Hindlimb muscle (tissue), 1 donor: ENCODE data around the gene DCX. TPM values are rescaled to one million over a fixed set of nuclear protein-coding genes. Genes with fewer than 3 reads are reported as not detected.
"Not testable (repeated sequence)": the region's sequence is repeated elsewhere in the genome, so short reads cannot be mapped to it uniquely, and the experiment has no call there.

Experiments
- DNase-seq: peaks from one replicate; pipeline ENCODE4 v3.0.0-alpha.2; 2013
- polyA plus RNA-seq: library from polyadenylated mRNA; unstranded; fragments of 120-200 nt; gene quantifications from one replicate; pipeline ENCODE4 v1.2.1, GENCODE V29; 2013; ENCODE audit not compliant: insufficient read length

DCX gene
- polyA plus RNA-seq, 1 donor: 18.8 TPM

DNA sequence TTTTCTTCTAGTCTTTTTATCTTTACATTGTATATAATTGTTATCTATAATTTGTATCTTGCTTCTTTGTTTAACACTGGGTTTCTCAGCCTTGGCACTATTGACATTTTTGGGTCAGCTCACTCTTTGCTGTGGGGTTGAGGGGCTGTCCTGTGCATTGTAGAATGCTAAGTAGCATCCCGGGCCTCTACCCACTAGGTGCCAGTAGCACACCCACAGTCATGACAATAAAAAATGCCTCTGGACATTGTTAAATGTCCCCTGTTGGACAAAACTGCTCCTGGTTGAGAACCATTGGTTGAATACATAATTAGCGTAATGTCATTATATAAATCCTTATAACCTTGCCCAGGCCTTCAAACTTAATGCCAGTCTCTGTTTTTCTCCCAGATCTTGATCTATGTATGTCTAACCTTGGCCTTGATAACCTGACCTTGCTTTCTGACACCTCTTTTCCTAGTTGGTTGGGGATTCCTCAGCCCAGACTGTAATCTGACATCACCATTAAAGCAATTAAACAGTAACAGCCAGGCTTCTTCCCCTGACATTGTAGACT lies 46.1 kb downstream of the DCX start:
- DNase-seq: no peak

DNA sequence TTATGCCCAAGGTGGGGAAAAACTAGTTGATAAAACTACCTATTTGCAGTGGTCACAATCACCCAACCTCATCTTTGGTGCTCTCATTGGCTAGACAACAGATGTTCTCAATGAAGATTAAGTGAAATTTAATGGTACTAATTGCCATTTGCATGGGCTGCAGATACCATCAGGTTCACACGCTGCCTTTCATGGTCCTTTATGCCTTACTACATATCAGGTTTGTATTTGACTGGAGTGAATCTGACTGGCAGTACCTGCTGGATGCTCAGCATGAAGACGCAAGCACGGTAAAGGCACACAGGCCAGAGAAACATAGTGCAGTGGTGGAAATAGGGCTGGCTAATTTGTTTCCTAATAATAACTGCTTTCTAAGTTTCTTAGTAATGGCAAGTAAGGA lies 48.3 kb downstream of the DCX start:
- DNase-seq: no peak

DNA sequence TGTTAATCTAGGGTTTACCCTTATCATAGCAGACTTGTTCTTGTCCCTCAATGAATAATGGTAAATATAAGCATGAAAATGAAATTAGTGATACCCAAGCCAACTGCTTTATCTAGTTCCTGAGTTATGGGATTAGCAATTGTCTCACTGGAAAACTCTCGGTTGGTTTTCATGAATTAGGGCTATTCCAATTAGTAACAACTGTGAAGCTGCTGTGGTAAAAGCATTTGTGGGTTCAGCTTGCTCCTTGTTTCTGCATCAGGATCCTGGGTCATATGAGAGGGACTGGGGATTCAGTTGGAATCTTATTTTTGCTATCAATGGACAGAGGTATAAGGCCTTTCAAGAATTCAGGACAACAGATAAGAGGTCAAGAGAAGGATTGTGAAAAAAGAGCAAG lies 50.2 kb downstream of the DCX start:
- no peak for DNase-seq

DNA sequence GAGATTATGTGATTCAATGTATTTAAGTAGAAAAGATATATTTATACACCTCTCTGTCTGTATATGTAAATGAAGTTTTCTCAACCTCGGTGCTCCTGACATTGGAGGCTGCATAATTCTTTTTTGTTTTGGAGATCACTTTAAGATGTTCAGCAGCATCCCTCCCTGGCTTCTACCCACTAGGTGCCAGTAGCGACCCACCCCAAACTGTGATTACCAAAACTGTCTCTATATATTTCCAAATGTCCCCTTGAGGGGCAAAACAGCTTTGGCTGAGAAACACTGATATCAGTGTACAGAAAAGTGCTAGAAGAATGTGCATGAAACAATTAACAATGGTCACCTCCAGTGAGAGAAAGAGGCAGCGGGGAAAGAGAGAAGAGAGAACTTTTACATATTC lies 51.2 kb downstream of the DCX start:
- no peak for DNase-seq

DNA sequence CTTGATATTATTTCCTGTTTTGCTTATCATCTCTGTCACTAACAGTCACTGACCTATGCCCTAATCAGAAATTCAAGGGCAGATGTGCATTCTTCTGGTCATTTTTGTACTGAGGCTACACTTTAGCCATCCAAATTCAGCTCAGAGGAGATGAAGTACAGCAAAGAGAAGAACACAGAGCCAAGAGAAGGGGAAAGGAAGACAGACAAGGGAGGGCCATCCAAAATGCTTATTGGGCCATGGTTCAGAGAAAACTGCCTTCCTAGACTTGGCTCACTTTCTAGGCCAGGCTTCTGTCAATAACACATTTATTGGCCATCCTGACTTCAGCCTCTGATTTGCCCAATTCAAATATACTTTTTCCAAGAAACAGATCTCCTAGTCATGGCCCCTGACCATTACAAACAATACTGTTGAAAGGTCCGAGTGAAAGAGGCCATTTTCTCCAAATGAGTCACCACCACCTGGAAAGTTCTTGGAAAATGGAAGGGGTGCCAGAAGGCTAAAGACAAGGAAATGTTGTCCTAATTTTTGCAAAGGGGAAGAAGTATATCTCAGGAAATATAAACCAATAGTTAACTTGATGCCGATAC lies 56.4 kb downstream of the DCX start:
- no peak for DNase-seq

DNA sequence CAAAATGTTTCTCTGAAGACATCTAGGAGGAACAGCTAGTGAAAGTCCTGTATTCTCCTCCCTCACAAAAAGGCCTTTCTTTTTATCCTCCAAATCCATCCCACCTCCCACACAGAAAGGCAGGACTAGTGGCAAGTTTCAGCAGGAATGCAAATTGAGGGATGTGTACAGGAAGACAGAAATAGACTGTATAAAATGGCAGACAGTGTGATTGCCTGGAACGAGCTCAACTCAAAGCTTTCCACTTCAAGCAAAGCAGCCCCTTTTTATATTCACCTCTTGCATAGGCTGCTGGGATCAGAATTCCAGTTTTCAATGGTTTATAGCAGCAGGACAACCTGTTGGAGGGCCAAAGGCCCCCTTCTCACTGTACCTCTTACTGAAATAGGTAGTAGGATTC lies 57.5 kb downstream of the DCX start:
- no peak for DNase-seq

DNA sequence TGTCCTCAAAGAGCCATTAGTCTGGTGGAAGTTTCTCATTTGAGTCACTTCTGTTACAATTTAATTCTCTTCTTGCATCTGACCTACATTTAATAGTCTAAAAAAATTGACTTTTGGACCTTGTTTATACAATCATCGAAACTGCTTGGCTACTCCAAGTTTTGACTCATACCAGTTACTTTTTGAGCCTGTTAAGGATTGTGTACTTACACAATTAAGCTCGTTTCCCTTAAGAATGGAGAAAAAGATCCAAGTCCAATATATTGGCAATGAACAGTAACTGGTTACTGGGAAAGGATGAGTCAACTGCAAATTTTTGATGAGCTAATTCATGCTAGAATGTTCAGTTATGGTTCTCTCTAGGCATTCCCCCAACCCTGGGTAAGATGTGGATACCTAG lies 58.2 kb downstream of the DCX start:
- no peak for DNase-seq

DNA sequence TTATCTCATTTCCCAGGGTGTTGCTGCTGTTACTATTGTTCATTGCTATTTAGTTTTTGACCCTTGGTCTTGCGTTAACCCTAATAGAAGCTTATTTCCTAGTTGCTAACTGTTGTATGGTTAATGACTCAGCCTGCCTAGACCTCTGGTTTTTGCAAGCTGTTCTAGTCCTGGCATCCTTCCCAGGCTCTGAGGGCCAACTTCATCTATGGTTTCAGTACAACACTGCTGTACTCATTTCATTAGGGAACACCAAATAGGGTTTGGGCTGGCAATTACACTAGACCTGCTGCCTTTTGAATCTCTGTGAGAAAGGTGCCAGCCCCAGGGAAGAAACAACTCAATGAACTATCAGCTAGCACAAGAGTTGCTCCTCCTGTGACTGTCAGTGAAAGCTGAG lies 59.6 kb downstream of the DCX start:
- DNase-seq: peak; percentile 58

DNA sequence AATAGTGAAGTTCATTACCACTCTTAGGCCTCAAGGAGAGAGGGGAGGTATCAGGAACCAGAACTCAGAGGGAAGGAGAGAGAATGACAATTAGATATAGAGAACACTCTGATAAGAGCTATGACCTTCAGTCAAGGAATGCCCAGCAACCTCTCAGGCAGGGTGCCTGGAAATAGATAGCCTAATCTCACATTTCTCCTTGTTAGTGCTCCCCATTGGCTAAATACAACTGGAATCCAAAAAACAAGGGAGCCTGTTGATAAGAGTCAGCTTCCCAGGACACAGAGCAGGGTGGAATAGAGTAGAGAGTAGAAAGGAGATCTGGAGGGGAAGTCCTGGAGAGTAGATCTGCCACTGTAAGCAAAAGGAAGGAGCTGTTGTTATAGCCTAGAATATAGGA lies 62.1 kb downstream of the DCX start:
- no peak for DNase-seq

DNA sequence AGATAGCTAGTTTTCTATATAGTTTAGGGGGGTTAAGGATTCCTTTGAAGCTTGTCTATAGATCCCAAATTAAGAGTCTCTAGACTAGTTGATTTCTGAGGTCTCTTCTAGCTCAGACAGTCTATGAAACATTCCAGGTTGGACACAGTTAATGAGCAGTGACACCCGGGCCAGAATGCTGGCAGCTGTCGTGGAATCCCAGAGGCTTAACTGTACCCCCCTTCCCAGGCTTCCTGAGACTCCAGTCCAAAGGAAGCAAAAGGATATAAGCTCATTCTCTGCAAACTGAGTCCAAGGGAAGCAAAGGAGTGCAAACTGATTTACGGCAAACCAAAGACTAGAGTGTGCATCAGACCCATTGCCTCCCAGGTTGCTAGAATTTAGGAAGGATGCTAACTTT lies 62.9 kb downstream of the DCX start:
- DNase-seq: peak; percentile 22

DNA sequence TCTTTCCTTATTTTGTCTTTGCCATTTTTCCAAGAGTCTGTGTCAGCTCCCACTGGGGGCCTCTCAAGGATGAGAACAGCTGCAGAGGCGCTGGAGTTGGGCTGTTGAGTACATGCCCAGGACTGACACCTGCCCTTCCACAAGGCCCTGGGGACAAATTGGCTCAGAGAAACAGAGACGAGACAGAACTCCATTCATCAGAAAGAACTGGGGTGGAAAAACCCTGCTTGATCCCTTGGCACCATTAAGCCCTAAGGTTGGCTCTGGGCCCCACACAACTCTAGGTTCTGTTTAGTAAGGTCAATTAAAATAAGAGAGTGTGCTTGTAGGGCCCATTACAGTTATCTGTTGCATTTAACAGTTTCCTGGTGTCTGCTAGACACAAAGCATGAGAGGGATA lies 63.6 kb downstream of the DCX start:
- peak; percentile 8 for DNase-seq

DNA sequence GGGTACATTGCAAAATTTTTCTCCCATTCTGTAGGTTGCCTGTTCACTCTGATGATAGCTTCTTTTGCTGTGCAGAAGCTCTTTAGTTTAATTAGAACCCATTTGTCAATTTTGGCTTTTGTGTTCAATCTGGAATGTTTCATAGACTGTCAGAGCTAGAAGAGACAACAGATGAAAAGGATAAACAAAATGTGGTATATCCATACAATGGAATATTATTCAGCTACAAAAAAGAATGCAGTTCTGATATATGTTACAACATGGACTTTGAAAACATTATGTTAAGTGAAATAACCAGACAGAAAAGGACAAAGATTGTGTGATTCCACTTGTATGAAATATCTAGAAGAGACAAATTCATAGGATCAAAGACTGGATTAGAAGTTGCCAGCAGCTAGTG lies 65.8 kb downstream of the DCX start:
- DNase-seq: not testable (repeated sequence)

DNA sequence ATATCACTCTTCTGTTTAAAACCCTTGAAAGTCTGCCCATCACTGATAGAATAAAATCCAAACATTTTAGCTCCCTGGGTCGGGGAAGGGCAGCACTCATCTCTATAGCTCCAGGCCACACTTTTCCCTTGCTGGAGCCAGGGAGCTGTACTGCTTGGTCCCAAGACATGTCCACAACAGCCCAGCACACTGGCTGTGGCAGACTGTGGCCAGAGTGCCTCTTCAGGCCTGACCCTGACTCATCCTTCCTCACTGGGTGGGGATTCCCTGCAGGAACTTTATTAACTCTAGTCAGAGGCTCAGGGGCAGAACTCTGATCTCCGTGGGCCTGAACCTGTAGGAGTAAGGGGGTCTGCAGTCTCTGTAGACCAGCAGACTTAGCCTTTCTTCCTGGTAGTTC lies 71.9 kb downstream of the DCX start:
- DNase-seq: no peak

DNA sequence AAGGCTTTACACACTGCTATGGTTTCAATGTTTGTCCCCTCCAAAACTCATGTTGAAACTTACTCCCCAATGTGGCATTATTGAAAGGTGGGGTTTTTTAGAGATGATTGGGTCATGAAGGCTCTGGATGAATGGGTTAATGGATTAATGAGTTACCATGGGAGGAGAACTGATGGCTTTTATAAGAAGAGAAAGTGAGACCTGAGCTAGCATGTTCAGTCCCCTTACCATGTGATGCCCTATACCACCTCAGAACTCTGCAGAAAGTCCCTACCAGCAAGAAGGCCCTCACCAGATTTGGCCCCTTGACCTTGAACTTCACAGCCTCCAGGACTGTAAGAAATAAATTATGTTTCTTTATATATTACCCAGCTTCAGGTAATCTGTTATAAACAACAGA lies 72.8 kb downstream of the DCX start:
- no peak for DNase-seq

DNA sequence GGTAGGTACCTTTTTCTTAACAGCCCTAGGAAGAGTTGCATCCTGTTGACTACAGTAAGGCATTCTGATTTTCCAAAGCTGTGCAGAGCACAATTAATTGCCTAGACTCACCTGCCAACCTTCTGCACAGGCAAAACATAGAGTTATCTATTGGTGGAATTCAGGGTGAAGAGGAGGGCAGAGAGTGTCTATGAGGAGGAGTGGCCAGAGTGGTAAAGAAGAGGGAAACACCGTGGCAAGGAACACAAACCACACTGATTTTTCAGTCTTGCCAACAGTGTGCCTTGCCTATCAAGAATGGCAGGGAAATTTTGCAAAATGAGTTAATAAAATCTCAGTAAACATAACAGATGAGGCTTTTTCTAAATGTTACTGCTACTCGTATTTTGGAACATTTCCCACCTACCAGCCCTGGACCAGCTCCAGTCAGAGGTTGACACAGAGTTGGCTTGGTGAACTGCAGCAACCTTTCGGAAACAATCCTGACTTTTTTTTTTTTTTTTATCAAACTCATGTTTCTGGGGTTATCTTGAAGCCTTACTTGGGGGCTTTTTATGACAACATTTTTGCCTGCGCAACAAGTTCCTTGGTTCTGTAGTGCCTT lies 73.8 kb downstream of the DCX start:
- DNase-seq: no peak

DNA sequence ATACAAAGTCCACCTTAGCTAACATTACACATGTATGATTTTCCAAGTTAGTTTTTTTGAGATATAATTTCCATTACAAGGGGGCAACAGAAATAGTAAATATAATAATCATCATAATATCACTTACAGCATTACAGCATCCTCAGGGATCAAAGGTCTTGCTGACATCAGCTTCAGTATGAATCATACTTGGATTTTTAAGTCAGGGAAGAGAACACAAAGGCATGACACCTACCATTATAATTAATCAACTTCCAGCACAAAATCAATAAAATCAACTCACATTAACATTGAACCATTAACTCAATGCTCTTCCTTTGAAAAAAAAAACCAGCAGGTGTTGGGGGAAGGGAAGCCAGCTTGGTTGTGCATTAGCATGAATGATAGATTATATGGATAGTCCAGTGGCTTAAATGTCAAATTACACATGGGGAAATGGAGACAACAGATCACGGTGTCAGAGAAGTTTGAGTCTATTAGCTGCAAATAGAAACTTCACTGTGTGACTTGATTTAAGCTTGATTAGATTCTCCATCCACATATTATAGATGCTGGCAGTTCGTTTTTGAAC lies 74.8 kb downstream of the DCX start:
- DNase-seq: no peak

DNA sequence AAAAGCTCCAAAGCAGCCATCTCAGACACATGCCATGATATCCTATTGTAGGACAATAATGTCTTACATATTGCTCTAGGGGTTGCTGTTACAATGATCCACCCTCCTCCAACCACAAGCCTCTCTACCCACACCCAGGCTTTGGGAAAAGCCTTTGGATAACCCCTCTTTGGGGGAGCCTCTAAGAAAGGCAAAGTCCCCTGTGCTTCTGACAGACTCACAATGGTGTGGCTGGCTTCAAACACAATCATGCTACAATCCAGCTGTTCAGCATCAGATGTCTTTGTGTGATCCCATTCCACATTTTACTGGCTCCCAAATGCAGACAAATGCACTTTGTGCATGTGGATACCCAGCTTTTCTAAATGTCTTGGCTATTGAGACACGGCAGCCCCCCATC lies 75.9 kb downstream of the DCX start:
- DNase-seq: no peak

DNA sequence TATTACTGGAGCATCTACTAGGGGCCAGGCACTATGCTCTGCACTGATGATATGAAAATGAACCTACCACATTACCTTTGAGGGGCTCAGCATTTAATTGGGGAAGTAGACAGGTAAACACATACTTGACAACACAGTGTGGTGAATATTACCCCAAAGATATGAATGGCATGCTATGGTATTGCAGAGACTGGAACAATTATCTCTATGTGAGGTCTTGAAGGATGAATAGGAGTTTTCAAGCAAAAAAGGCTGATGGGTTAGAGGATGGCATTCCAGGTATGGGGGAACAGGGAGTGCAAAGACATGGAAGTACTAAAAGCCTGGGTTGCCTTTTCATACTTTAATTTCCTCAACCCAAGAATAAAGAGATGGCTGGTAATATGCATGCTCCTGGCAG lies 82.6 kb downstream of the DCX start:
- DNase-seq: no peak

DNA sequence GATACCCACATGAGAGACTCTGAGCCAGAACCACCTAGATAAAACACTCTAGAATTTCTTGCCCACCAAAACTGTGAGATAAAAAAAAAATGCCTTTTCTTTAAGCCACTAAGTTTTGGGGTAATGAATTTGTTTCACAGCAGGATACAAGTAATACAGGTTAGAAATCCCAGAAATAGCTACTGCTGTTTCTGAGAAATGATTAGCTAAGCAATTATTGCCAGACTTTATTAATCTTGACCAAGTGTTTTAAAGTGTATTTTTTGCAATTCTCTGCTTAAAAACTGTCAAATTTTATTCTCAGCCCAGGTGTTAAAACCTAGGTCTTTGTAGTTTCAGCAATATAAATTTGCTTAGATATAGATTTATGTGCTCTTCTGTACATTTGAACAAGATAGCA lies 83.1 kb downstream of the DCX start:
- DNase-seq: no peak

DNA sequence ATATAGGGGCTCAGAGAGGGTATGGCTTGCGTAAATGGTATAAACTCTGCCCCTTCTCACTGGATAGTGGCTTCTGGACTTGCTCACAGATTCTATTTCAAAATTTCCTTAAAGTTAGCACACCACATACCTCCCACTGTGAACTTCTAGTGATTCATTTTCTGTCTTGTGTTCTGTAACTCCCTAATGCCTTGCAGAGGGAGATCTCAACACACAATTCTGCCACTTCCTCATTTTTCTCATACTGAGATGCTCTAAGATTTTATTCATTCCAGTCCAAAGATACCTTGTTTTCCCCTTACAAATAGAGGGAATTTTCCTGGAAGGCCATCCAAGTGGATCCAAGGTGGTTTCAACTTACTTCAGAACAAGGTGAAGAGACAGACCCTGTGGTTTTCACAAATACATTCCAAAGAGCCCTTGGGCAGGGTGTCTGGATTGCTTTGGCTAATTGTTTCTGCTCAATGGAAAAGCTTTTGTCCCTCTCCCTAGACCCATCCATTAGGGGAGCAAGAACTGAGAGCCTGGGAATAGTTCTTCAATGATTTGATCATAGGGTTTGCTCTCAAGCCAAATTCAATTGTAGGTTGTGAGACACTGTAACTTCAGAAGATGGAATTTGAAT lies 89.6 kb downstream of the DCX start:
- no peak for DNase-seq

DNA sequence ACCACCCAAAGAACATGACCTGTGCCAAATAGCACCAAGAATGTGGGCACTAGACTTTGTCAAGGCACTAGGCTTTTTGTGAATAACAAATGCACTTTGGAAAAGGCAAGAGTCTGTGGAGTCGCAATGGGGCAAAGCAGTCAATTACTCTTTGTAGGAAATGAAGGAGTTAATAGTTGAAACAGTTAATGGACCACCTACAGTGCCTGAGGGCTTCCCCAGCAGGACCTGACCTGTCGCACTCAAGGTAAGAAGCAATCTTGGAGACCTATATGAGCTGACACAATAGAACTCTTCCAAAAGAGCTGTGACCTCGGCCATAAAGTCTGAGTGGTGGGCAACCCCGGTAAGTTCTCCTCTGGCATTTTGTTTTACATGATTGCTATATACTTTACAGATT lies 92.5 kb downstream of the DCX start:
- no peak for DNase-seq

DNA sequence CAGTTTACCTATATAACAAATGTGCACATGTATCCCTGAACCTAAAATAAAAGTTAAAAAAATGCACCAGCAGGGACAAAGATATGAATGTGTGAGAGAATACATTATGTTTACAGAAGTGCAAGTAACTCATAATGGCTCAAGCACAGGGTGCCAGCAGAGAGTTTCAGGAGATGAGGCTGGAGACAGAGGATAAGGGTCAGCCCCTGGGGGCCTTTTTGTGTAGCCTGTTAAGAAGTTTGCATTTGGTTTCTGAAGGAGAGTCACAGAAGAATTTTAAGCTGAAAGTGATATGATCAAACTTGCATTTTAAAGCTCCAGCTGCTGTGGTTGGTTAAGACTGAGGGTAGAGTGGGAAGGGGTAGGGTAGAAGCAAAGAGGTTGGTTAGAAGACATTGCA lies 93.1 kb downstream of the DCX start:
- DNase-seq: no peak

DNA sequence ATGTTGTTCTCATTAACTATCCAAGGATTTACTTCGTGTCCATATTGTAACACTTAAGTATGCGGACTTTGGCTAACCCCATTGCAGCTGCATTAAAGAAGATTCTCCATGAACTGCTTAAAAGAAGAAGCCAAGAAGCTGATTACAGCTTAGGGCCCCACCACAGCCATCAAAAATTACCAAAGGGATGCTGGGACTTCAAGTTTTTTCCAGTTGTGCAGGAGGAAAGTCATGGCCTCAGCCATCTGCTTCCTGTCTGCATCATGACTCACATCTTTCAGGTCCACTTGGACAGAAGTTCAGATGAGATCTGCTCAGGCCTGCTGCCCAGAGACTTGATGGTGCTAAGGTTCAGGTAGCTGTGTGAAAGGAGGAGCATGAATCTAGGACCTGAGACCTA lies 102.9 kb downstream of the DCX start:
- DNase-seq: peak; percentile 81

DNA sequence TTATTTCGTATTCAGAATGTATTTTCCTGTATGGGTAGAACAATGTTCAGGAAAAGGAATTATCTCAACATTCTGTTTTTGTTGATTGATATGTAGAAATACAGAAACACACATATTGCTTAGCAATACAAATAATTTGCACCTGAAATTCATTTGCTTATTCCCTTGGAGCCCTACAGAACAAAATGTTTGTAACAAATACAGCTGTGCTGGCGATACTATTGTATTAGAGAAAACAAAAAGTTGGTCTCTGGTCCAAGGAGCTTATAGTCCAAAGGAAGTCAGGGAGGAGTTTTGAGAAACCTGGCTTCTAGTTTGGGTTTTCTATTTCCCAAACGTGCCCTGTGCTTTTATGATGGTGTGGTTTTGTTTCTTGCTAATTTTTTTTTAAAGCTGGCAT lies 104.0 kb downstream of the DCX start:
- peak; percentile 57 for DNase-seq
